GM18519 (cell line): Measurements from ENCODE around the gene THAP3.
A peak's percentile ranks its signal among the peaks of the same experiment; 100 is the strongest.

Source experiments
- ATAC-seq: cut with Tn5 transposase; IDR thresholded peaks from one replicate; pipeline ENCODE4 v1.9.1; 2021; ENCODE audit warnings: mild to moderate bottlenecking, moderate library complexity; ENCODE audit not compliant: unreplicated experiment, low FRiP score

Gene THAP3

GRCh38 chr1:6624710-6625583, at the start of gene THAP3:
THAP3 (plus strand) TSS chr1:6624868; CDS start chr1:6625219, 351 bp downstream.
- ATAC-seq = peak; percentile 37

GRCh38 chr1:6577831-6578525, 46.7 kb upstream of the THAP3 start:
- no peak for ATAC-seq

- no peak for ATAC-seq
Measured at GRCh38 chr1:6578624-6579373, 45.9 kb upstream of the THAP3 start.

GRCh38 chr1:6579374-6580118, 45.1 kb upstream of the THAP3 start, which contains the start of gene ZBTB48:
ZBTB48 (plus strand) TSS chr1:6579994; CDS start chr1:6580610, 616 bp downstream.
- peak; percentile 88 for ATAC-seq

GRCh38 chr1:6580119-6580592, 44.5 kb upstream of the THAP3 start:
- ATAC-seq = no peak

GRCh38 chr1:6580593-6581409, 43.9 kb upstream of the THAP3 start:
- ATAC-seq = no peak

GRCh38 chr1:6581561-6582305, 42.9 kb upstream of the THAP3 start:
- ATAC-seq = no peak

- no peak for ATAC-seq
Measured at GRCh38 chr1:6582370-6582769, 42.3 kb upstream of the THAP3 start.

GRCh38 chr1:6584126-6585080, 40.3 kb upstream of the THAP3 start:
- ATAC-seq = no peak

- ATAC-seq = no peak
Measured at GRCh38 chr1:6585081-6585722, 39.5 kb upstream of the THAP3 start.

- no peak for ATAC-seq
Measured at GRCh38 chr1:6585841-6586240, 38.8 kb upstream of the THAP3 start.

- ATAC-seq = no peak
Measured at GRCh38 chr1:6586404-6586816, 38.3 kb upstream of the THAP3 start.

GRCh38 chr1:6587261-6588005, 37.2 kb upstream of the THAP3 start:
- no peak for ATAC-seq

GRCh38 chr1:6588128-6588892, 36.4 kb upstream of the THAP3 start:
- no peak for ATAC-seq

GRCh38 chr1:6588893-6589520, 35.7 kb upstream of the THAP3 start:
- ATAC-seq = no peak
